GM21723 (cell line): Measurements from ENCODE around the gene PDE4D.

ENCODE experiments used
- ATAC-seq: cut with Tn5 transposase; IDR thresholded peaks from one replicate; pipeline ENCODE4 v1.9.1; 2021; ENCODE audit warnings: mild to moderate bottlenecking, moderate library complexity; ENCODE audit not compliant: unreplicated experiment

Gene PDE4D

GRCh38 chr5:59198365-59198764 is 695.2 kb downstream of the PDE4D start:
- no peak for ATAC-seq

- no peak for ATAC-seq
Observed at GRCh38 chr5:59197911-59198310, 695.6 kb downstream of the PDE4D start.

GRCh38 chr5:59193616-59194319 is 699.8 kb downstream of the PDE4D start:
- ATAC-seq, result no peak

GRCh38 chr5:59190746-59191145 is 702.8 kb downstream of the PDE4D start:
- no peak for ATAC-seq

GRCh38 chr5:59189472-59190244 is 703.9 kb downstream of the PDE4D start:
- no peak for ATAC-seq

- ATAC-seq, result peak; percentile 67
Observed at GRCh38 chr5:59188419-59189225, 704.9 kb downstream of the PDE4D start.

GRCh38 chr5:59187857-59188256 is 705.7 kb downstream of the PDE4D start:
- peak; percentile 66 for ATAC-seq

GRCh38 chr5:59186623-59187022 is 706.9 kb downstream of the PDE4D start:
- no peak for ATAC-seq

- no peak for ATAC-seq
Observed at GRCh38 chr5:59185757-59186385, 707.7 kb downstream of the PDE4D start.

- ATAC-seq, result no peak
Observed at GRCh38 chr5:59184769-59185168, 708.8 kb downstream of the PDE4D start.

GRCh38 chr5:59182760-59183159 is 710.8 kb downstream of the PDE4D start:
- no peak for ATAC-seq

- ATAC-seq, result peak; percentile 77
Observed at GRCh38 chr5:59180515-59180914, 713.0 kb downstream of the PDE4D start.

GRCh38 chr5:59179704-59180103 is 713.8 kb downstream of the PDE4D start:
- no peak for ATAC-seq

GRCh38 chr5:59178482-59178881 is 715.0 kb downstream of the PDE4D start:
- ATAC-seq, result peak; percentile 29

GRCh38 chr5:59178071-59178470 is 715.5 kb downstream of the PDE4D start:
- ATAC-seq, result peak; percentile 44

- ATAC-seq, result no peak
Observed at GRCh38 chr5:59177644-59178043, 715.9 kb downstream of the PDE4D start.

GRCh38 chr5:59174248-59174844 is 719.2 kb downstream of the PDE4D start:
- ATAC-seq, result peak; percentile 43

GRCh38 chr5:59173578-59173977 is 719.9 kb downstream of the PDE4D start:
- ATAC-seq, result no peak

- ATAC-seq, result no peak
Observed at GRCh38 chr5:59171131-59171530, 722.4 kb downstream of the PDE4D start.

- no peak for ATAC-seq
Observed at GRCh38 chr5:59169768-59170150, 723.8 kb downstream of the PDE4D start.
